Urothelium cell line (cell line): ENCODE measurements around the gene TENM3.

Experiments used
- DNase-seq: peaks from one replicate; pipeline ENCODE4 v3.0.0; 2011; ENCODE audit warnings: low spot score, mixed read lengths
- FAIRE-seq: peaks from 2 replicates; lab custom pipeline; 2011; peaks lifted over from hg19 to GRCh38; lab: Jason Lieb, UNC

The TENM3 gene

GRCh38 chr4:182280436-182281111 lies 37.4 kb downstream of the TENM3 start:
- DNase-seq, result no peak

GRCh38 chr4:182286035-182286434 lies 42.8 kb downstream of the TENM3 start:
- no peak for FAIRE-seq
- DNase-seq, result no peak

More at GRCh38 chr4:182280436-182281111, 37.4 kb downstream of the TENM3 start:
- FAIRE-seq, result no peak

- no peak for DNase-seq
- no peak for FAIRE-seq
Observed at GRCh38 chr4:182286931-182287330, 43.7 kb downstream of the TENM3 start.

- no peak for FAIRE-seq
- DNase-seq, result no peak
Observed at GRCh38 chr4:182288534-182288933, 45.3 kb downstream of the TENM3 start.

- no peak for DNase-seq
- no peak for FAIRE-seq
Observed at GRCh38 chr4:182289809-182290208, 46.6 kb downstream of the TENM3 start.

- FAIRE-seq, result no peak
- DNase-seq, result no peak
Observed at GRCh38 chr4:182291175-182291574, 48.0 kb downstream of the TENM3 start.

- no peak for FAIRE-seq
- no peak for DNase-seq
Observed at GRCh38 chr4:182291597-182292270, 48.5 kb downstream of the TENM3 start.

GRCh38 chr4:182292612-182293011 lies 49.4 kb downstream of the TENM3 start:
- FAIRE-seq (no peak), DNase-seq (no peak)

- DNase-seq (no peak), FAIRE-seq (no peak)
Observed at GRCh38 chr4:182293691-182294255, 50.6 kb downstream of the TENM3 start.

GRCh38 chr4:182294451-182294850 lies 51.2 kb downstream of the TENM3 start:
- DNase-seq, result no peak
- no peak for FAIRE-seq

GRCh38 chr4:182297659-182298058 lies 54.5 kb downstream of the TENM3 start:
- DNase-seq (peak; percentile 58), FAIRE-seq (no peak)

- FAIRE-seq (no peak), DNase-seq (no peak)
Observed at GRCh38 chr4:182301736-182302135, 58.5 kb downstream of the TENM3 start.

GRCh38 chr4:182303847-182304246 lies 60.6 kb downstream of the TENM3 start:
- DNase-seq (no peak), FAIRE-seq (no peak)

GRCh38 chr4:182306792-182307507 lies 63.7 kb downstream of the TENM3 start:
- DNase-seq (peak; percentile 20), FAIRE-seq (peak; percentile 35)

GRCh38 chr4:182307746-182308145 lies 64.5 kb downstream of the TENM3 start:
- FAIRE-seq (no peak), DNase-seq (peak; percentile 83)

- DNase-seq (no peak), FAIRE-seq (no peak)
Observed at GRCh38 chr4:182309877-182310276, 66.7 kb downstream of the TENM3 start.

GRCh38 chr4:182310316-182310715 lies 67.1 kb downstream of the TENM3 start:
- DNase-seq, result no peak
- FAIRE-seq, result no peak

GRCh38 chr4:182310962-182311361 lies 67.8 kb downstream of the TENM3 start:
- DNase-seq (no peak), FAIRE-seq (no peak)

GRCh38 chr4:182314537-182314936 lies 71.3 kb downstream of the TENM3 start:
- FAIRE-seq, result no peak
- no peak for DNase-seq

- FAIRE-seq (no peak), DNase-seq (no peak)
Observed at GRCh38 chr4:182318256-182318655, 75.1 kb downstream of the TENM3 start.

GRCh38 chr4:182320092-182320491 lies 76.9 kb downstream of the TENM3 start:
- FAIRE-seq (no peak), DNase-seq (no peak)

GRCh38 chr4:182320580-182320979 lies 77.4 kb downstream of the TENM3 start:
- DNase-seq, result no peak
- FAIRE-seq, result no peak
